Mucosa of stomach (tissue), 1 donor: ENCODE results near the gene RAB6C.
"Not testable (repeated sequence)": the region's sequence is repeated elsewhere in the genome, so short reads cannot be mapped to it uniquely, and the experiment has no call there.

Source experiments
- H3K27me3 ChIP-seq: one replicate; pipeline ENCODE4 v1.7.0; 2013; ENCODE audit warnings: mild to moderate bottlenecking, low read length; ENCODE audit not compliant: control insufficient read depth, insufficient read depth
- H3K36me3 ChIP-seq: one replicate; pipeline ENCODE4 v1.7.0; 2013; ENCODE audit warnings: low read length; ENCODE audit not compliant: control insufficient read depth, insufficient read depth
- H3K4me1 ChIP-seq: one replicate; pipeline ENCODE4 v1.7.0; 2013; ENCODE audit warnings: mild to moderate bottlenecking, low read length; ENCODE audit not compliant: control insufficient read depth, insufficient read depth
- H3K4me3 ChIP-seq: one replicate; pipeline ENCODE4 v1.7.0; 2013; ENCODE audit warnings: low read length
- H3K9ac ChIP-seq: one replicate; pipeline ENCODE4 v1.7.0; 2013; ENCODE audit warnings: mild to moderate bottlenecking, low read length, moderate library complexity
- H3K9me3 ChIP-seq: one replicate; pipeline ENCODE4 v1.7.0; 2013; ENCODE audit warnings: mild to moderate bottlenecking, low read length, moderate library complexity; ENCODE audit not compliant: control insufficient read depth
- donor health status: Pancreatic carcinoma.

RAB6C gene

DNA sequence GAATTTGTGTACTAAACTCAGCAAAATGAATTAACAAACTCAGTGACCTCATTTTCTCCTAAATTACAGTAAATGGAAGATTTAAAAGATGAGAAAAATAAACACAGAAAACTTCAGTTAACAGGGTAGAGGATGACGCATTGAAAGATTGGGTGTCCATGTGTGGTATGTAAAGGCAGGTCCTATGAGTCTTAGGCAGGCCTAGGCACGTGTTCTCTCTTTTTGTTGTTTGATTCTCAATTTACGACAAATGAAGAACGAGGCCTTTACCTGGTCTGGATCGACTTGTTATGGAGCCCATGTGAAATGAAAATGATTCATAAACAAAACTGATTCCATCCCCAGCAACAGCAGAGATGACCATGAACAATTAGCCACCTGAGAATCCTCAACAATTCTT lies 37.2 kb downstream of the RAB6C start:
- H3K4me1 ChIP-seq, H3K9ac ChIP-seq, H3K36me3 ChIP-seq, H3K27me3 ChIP-seq, H3K4me3 ChIP-seq, H3K9me3 ChIP-seq: not testable (repeated sequence)

DNA sequence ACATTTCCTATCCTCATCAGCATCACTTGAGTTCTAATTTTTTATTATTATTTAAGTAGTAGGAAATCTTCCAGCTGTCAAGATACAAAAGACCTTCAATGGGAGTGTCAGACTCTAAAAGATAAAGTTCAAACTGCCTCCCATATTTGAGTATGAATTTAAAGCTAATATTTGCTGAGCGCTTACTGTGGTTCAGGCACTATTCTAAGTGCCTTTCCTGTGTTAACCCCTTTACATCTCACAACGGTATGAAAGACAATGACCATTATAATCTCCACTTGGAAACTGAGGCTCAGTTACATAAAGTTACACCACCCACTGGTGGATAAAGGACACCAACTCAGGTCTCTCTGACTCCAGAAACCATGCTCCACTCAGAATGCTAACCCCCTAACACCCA lies 39.9 kb downstream of the RAB6C start:
- Histone ChIP-seq H3K9ac (no peak overlapping the region), H3K4me1 (no peaks in the 10 kb centered on the region), H3K4me3 (no peak overlapping the region), H3K9me3 (no peaks in the 10 kb centered on the region), H3K36me3 (no peaks in the 10 kb centered on the region), H3K27me3 (no peaks in the 10 kb centered on the region)

DNA sequence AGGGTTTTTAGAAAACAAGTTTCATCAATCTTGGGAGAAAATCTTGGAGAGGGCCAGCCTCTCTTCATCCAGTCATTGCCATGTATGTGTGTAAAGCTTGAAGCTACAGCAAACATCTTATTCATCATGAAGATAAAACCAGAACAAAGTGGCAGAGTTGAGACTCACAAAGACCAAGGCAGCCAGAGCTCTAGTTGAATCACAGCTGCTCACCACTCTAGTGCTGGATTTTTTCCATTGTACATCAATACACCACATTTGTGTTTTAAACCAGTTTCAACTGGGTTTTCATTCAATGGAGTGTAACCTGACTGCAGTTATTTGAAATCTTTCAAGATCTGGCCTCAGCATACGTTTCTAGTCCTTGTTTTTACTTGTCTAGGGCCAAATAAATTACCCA lies 40.6 kb downstream of the RAB6C start:
- H3K9me3 ChIP-seq, H3K36me3 ChIP-seq, H3K9ac ChIP-seq, H3K4me1 ChIP-seq, H3K27me3 ChIP-seq, H3K4me3 ChIP-seq: not testable (repeated sequence)

DNA sequence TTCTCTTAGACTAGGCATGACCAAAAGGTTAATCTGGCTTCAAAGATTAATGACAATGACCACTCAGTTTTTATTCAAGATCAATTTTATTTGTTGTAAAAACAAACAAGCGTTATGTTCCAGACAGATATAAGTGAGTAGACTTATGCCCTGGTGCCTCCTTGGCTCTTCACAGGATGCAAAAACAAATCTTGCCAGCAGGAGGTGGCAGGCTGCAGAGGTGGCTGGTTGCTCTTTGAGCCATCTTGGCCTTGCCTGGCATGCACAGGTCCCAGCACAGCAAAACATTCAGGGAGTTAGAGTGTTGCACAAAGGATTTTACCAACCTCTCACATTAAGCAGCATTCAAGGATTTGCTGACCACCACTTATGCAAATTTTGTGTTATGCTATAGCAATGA lies 46.5 kb downstream of the RAB6C start:
- not testable (repeated sequence) for H3K9ac ChIP-seq, H3K4me1 ChIP-seq, H3K36me3 ChIP-seq, H3K9me3 ChIP-seq, H3K4me3 ChIP-seq, H3K27me3 ChIP-seq
